Measurements from ENCODE around the gene GYPA. TPM values are rescaled to one million over a fixed set of nuclear protein-coding genes. Genes with fewer than 3 reads are reported as not detected.
"Not testable (repeated sequence)": the region's sequence is repeated elsewhere in the genome, so short reads cannot be mapped to it uniquely, and the experiment has no call there.

GYPA gene
- total and polyA plus RNA-seq, 10 of the 15 experiments (the other 5 are each of a cell fraction or from before 2014, with no cell fraction given): not detected

DNA sequence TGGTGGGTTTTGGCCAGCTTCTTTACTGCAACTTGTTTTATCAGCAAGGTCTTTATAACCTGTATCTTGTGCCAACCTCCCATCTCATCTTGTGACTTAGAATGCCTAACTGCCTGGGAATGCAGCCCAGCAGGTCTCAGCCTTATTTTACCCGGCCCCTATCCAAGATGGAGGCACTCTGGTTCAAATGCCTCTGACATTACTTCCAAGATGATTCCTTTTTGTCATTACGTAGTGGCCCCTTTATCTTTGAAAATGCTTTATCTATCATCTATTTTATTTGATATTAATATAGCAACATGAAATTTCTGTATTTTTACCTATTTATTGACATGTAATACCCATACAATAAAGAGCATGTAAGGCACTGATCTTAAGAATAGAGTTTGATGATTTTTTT, 49.3 kb downstream of the GYPA start:
- H3K27me3 ChIP-seq (replicated peaks in 1 of 2; ENCODE audit: control insufficient read depth in 2 of 2, insufficient read depth in 2 of 2, low read length in 1 of 2); H3K4me1 ChIP-seq (ENCODE audit: control insufficient read depth, insufficient read depth, low read length); FAIRE-seq; H3K4me3 ChIP-seq; H3K27ac ChIP-seq (ENCODE audit: control insufficient read depth, insufficient read depth); H3K9ac ChIP-seq (ENCODE audit: control insufficient read depth, insufficient read depth, low read length); ATAC-seq; SMC1A ChIA-PET (ENCODE audit: uncharacterized antibody, unreplicated experiment); in situ Hi-C loops (cut with MboI); POLR2A ChIA-PET; H4K20me1 ChIP-seq (ENCODE audit: control insufficient read depth, insufficient read depth); CTCF ChIA-PET; RAD21 ChIA-PET (ENCODE audit: unreplicated experiment); H3K36me3 ChIP-seq (ENCODE audit: control insufficient read depth in 2 of 2, insufficient read depth in 2 of 2, low read length in 1 of 2); BruUV-seq (replicated peaks); intact Hi-C loops (cut with micrococcal nuclease; ENCODE audit: unreplicated experiment); H3K9me3 ChIP-seq (replicated peaks; ENCODE audit: control insufficient read depth, insufficient read depth, low read length); H3K4me2 ChIP-seq (ENCODE audit: control insufficient read depth, insufficient read depth); H3K79me2 ChIP-seq (ENCODE audit: control insufficient read depth, insufficient read depth, low read length); H2AFZ ChIP-seq (ENCODE audit: control insufficient read depth, low read depth, low read length); DNase-seq (ENCODE audit: low read depth, low spot score): not testable (repeated sequence)
- WGBS (ENCODE audit: insufficient coverage, insufficient replicate concordance, low lambda C conversion rate, missing lambda C conversion rate): 43% methylated on average over 2 of the region's 2 CpGs

DNA sequence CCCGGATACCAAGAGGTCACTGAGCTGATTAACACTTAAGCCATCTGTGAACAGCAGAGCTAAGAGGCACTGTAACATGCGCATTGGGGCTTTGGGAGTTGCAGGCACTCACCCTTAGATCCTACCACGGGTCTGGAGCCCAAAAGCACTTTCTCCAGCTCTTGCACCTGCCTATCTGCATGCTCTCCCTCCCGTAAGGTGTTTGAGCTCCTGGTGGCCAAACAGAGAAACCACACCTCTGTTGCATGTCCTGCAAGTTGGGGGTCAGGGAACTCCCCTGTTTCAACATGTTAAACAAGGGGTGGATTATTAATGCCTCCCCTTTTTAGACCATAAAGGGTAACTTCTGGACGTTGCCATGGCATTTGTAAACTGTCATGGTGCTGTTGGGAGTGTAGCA, 49.8 kb downstream of the GYPA start:
- Histone ChIP-seq H3K27ac (ENCODE audit: control insufficient read depth, insufficient read depth) (no peak overlapping the region), H3K4me2 (ENCODE audit: control insufficient read depth, insufficient read depth) (no peak overlapping the region), H4K20me1 (ENCODE audit: control insufficient read depth, insufficient read depth) (no peaks in the 10 kb centered on the region), H3K4me1 (ENCODE audit: control insufficient read depth, insufficient read depth, low read length) (no peaks in the 10 kb centered on the region), H3K9me3 (replicated peaks; ENCODE audit: control insufficient read depth, insufficient read depth, low read length) (no peaks in the 10 kb centered on the region), H3K27me3 (replicated peaks in 1 of 2; ENCODE audit: control insufficient read depth in 2 of 2, insufficient read depth in 2 of 2, low read length in 1 of 2) (no peaks in the 10 kb centered on the region), H2AFZ (ENCODE audit: control insufficient read depth, low read depth, low read length) (no peak overlapping the region), H3K79me2 (ENCODE audit: control insufficient read depth, insufficient read depth, low read length) (no peaks in the 10 kb centered on the region), H3K9ac (ENCODE audit: control insufficient read depth, insufficient read depth, low read length) (no peak overlapping the region), H3K4me3 (no peak overlapping the region), H3K36me3 (ENCODE audit: control insufficient read depth in 2 of 2, insufficient read depth in 2 of 2, low read length in 1 of 2) (no peaks in the 10 kb centered on the region)
- no TSS peak for BruUV-seq (replicated peaks)
- ChIA-PET RAD21 (ENCODE audit: unreplicated experiment) (no interaction called here), CTCF (no interaction called here), POLR2A (no interaction called here), SMC1A (ENCODE audit: uncharacterized antibody, unreplicated experiment) (no interaction called here)
- DNase-seq (ENCODE audit: low read depth, low spot score) (no peak), FAIRE-seq (no peak), ATAC-seq (no peak)
- in situ Hi-C loops (cut with MboI): no loop called here
- TF ChIP-seq BHLHE40 (IDR thresholded peaks at IDR 0.05; ENCODE audit: borderline replicate concordance in 1 of 2, low read depth in 2 of 2, low read length in 1 of 2): no peak
- no peak for TF ChIP-seq EZH2 (IDR thresholded peaks at IDR 0.05; ENCODE audit: borderline replicate concordance, control insufficient read depth, low read depth, low read length)
- TF ChIP-seq SREBF1 (IDR thresholded peaks at IDR 0.05; ENCODE audit: low read length): no peak
- no peak for TF ChIP-seq NFYB (IDR thresholded peaks at IDR 0.05; ENCODE audit: insufficient read depth, low read depth, low read length)
- TF ChIP-seq CREM (IDR thresholded peaks at IDR 0.05; ENCODE audit: low read depth): no peak
- TF ChIP-seq FOXM1 (IDR thresholded peaks at IDR 0.05; ENCODE audit: low read depth, low read length): no peak
- no peak for TF ChIP-seq STAT3 (IDR thresholded peaks at IDR 0.05; ENCODE audit: low read depth, low read length)
- TF ChIP-seq SUPT20H (IDR thresholded peaks at IDR 0.05; ENCODE audit: borderline replicate concordance, control insufficient read depth, low read depth, low read length): no peak
- no peak for TF ChIP-seq SIN3A (IDR thresholded peaks at IDR 0.05; ENCODE audit: low read depth, low read length)
- TF ChIP-seq DPF2 (IDR thresholded peaks at IDR 0.05): no peak
- no peak for TF ChIP-seq RELA (IDR thresholded peaks at IDR 0.05; ENCODE audit: borderline replicate concordance, partially characterized antibody)
- TF ChIP-seq, protein P1, sequence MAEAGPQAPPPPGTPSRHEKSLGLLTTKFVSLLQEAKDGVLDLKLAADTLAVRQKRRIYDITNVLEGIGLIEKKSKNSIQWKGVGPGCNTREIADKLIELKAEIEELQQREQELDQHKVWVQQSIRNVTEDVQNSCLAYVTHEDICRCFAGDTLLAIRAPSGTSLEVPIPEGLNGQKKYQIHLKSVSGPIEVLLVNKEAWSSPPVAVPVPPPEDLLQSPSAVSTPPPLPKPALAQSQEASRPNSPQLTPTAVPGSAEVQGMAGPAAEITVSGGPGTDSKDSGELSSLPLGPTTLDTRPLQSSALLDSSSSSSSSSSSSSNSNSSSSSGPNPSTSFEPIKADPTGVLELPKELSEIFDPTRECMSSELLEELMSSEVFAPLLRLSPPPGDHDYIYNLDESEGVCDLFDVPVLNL (IDR thresholded peaks at IDR 0.05; ENCODE audit: low read depth, low read length): no peak
- TF ChIP-seq, protein P2, sequence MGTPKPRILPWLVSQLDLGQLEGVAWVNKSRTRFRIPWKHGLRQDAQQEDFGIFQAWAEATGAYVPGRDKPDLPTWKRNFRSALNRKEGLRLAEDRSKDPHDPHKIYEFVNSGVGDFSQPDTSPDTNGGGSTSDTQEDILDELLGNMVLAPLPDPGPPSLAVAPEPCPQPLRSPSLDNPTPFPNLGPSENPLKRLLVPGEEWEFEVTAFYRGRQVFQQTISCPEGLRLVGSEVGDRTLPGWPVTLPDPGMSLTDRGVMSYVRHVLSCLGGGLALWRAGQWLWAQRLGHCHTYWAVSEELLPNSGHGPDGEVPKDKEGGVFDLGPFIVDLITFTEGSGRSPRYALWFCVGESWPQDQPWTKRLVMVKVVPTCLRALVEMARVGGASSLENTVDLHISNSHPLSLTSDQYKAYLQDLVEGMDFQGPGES (IDR thresholded peaks at IDR 0.05): no peak
- TF ChIP-seq ZNF622 (IDR thresholded peaks at IDR 0.05): no peak
- no peak for TF ChIP-seq JUND (IDR thresholded peaks at IDR 0.05; ENCODE audit: low read depth, low read length)
- TF ChIP-seq YBX1 (IDR thresholded peaks at IDR 0.05): no peak
- 18% methylated on average over 5 of the region's 5 CpGs for WGBS (ENCODE audit: insufficient coverage, insufficient replicate concordance, low lambda C conversion rate, missing lambda C conversion rate)
- intact Hi-C loops (cut with micrococcal nuclease; ENCODE audit: unreplicated experiment): no loop called here
